Measurements from ENCODE around the gene SNX5. TPM values are rescaled to one million over a fixed set of nuclear protein-coding genes. Genes with fewer than 3 reads are reported as not detected.

The SNX5 gene
- total and polyA plus RNA-seq, 9 of the 15 experiments (the other 6 are each of a cell fraction or from before 2014, with no cell fraction given): 53.5 to 276 (median 160) TPM

GRCh38 chr20:17967521-17968365, 851 bp downstream of the SNX5 start:
- Histone ChIP-seq H3K27ac (ENCODE audit: extremely low read depth, low read depth, low read length) (peak overlapping the region; percentile 100), H3K9ac (ENCODE audit: insufficient read depth in 1 of 2, low read depth in 2 of 2, low read length in 2 of 2) (peak overlapping the region; percentile 97 to 98), H3K9me3 (replicated peaks; ENCODE audit: control insufficient read depth, insufficient read depth, low read depth, low read length) (no peaks in the 10 kb centered on the region), H3K27me3 (ENCODE audit: control insufficient read depth in 2 of 2, insufficient read depth in 2 of 2, low read length in 2 of 2) (no peaks in the 10 kb centered on the region), H3K36me3 (ENCODE audit: control insufficient read depth, insufficient read depth, low read length) (peaks cover 66% of the 10 kb centered on the region), H3K9me1 (ENCODE audit: control insufficient read depth, insufficient read depth, low read length) (no peaks in the 10 kb centered on the region), H4K20me1 (replicated peaks; ENCODE audit: control insufficient read depth, insufficient read depth, low read length) (peaks cover 18% of the 10 kb centered on the region), H3K4me2 (ENCODE audit: insufficient read depth, low read length) (peak overlapping the region; percentile 96), H2AFZ (ENCODE audit: low read depth, low read length) (no peak overlapping the region), H3K79me2 (ENCODE audit: control insufficient read depth, insufficient read depth, low read length) (peaks cover 98% of the 10 kb centered on the region), H3K4me1 (replicated peaks in 1 of 2; ENCODE audit: control insufficient read depth in 2 of 2, insufficient read depth in 2 of 2, low read length in 2 of 2) (peaks cover 4 to 24% of the 10 kb centered on the region in 2 experiments; a peak in 4 of 5 replicates), H3K4me3 (peak overlapping the region; percentile 90)
- under 1% methylated on average over 28 of the region's 41 CpGs for WGBS (ENCODE audit: insufficient coverage, low coverage, missing lambda C conversion rate)
- BruUV-seq (replicated peaks): TSS peak; percentile 40
- in situ Hi-C loops (cut with MboI): no loop called here
- ChIA-PET POLR2A (interaction anchor here (0.6 to 5.8 kb wide), 8 partner anchors 9 to 1713 kb away, joined by 3 to 42 read pairs (median 4); partner anchors contain the start of gene RRBP1), CTCF (ENCODE audit: low intra/inter-chr PET ratio) (interaction anchor here (0.6 kb wide), 1 partner anchor 776 kb away, joined by 3 read pairs; no protein-coding TSS in a partner anchor)
- peak in 1 of 4 experiments; percentile 22 for DNase-seq (ENCODE audit: extremely low read depth in 1 of 4, low spot score in 3 of 4)
- intact Hi-C loops (cut with micrococcal nuclease): no loop called here
- no peak for FAIRE-seq
- 0 out of 3 replicates have a peak, but pooled peaks have one; percentile 0 for ATAC-seq
- TF ChIP-seq ZNF444 (CRISPR knock-in tag; IDR thresholded peaks at IDR 0.05): no peak
- peak; percentile 27; the same call in 1 of the 2 replicates for TF ChIP-seq CEBPB (tag; IDR thresholded peaks at IDR 0.05)
- no peak for TF ChIP-seq SREBF2 (CRISPR knock-in tag; IDR thresholded peaks at IDR 0.05)
- peak; percentile 25; the same call in 1 of the 2 replicates for TF ChIP-seq MYC (IDR thresholded peaks at IDR 0.05; ENCODE audit: low read depth, low read length)
- no peak for TF ChIP-seq MYC (CRISPR knock-in tag; IDR thresholded peaks at IDR 0.05; ENCODE audit: borderline replicate concordance, low read depth)
- TF ChIP-seq POLR2AphosphoS5 (IDR thresholded peaks at IDR 0.05; ENCODE audit: control insufficient read depth, insufficient read depth, low read depth, low read length): peak; percentile 12; the same call in 1 of the 2 replicates
- TF ChIP-seq FOXJ3 (CRISPR knock-in tag; IDR thresholded peaks at IDR 0.05): no peak
- peak; percentile 55; the same call in 1 of the 2 replicates for TF ChIP-seq ZNF740 (CRISPR knock-in tag; IDR thresholded peaks at IDR 0.05)
- peak in 1 of 2 experiments; percentile 59; a peak in 1 of 4 replicates for TF ChIP-seq ZNF740 (tag; IDR thresholded peaks at IDR 0.05)
- TF ChIP-seq FOXJ2 (tag; IDR thresholded peaks at IDR 0.05): peak; percentile 46; the same call in 1 of the 2 replicates
- TF ChIP-seq RFX5 (IDR thresholded peaks at IDR 0.05; ENCODE audit: low read depth, low read length): no peak
- no peak for TF ChIP-seq TFE3 (CRISPR knock-in tag; IDR thresholded peaks at IDR 0.05)
- TF ChIP-seq CBX3 (IDR thresholded peaks at IDR 0.05; ENCODE audit: borderline replicate concordance in 1 of 2, low read length in 2 of 2): no peak
- TF ChIP-seq MNT (conservative IDR thresholded peaks at IDR 0.05): peak in 1 of 2 experiments; percentile 28; a peak in 1 of 4 replicates

Measured in K562 (cell line).